D341Med (cell line): ENCODE data around the gene GLRA1.
"Not testable (repeated sequence)": the region's sequence is repeated elsewhere in the genome, so short reads cannot be mapped to it uniquely, and the experiment has no call there.

Experiments used
- DNase-seq: peaks from one replicate; pipeline ENCODE4 v3.0.0; 2012; ENCODE audit warnings: low spot score

The GLRA1 gene

GRCh38 chr5:151913425-151913824 is 11.2 kb downstream of the GLRA1 start:
- DNase-seq, result no peak

- DNase-seq, result no peak
These were observed 12.3 kb downstream of the GLRA1 start for GRCh38 chr5:151912360-151912759.

GRCh38 chr5:151911011-151911410 is 13.6 kb downstream of the GLRA1 start:
- no peak for DNase-seq

- no peak for DNase-seq
These were observed 15.0 kb downstream of the GLRA1 start for GRCh38 chr5:151909628-151910027.

- DNase-seq, result no peak
These were observed 18.4 kb downstream of the GLRA1 start for GRCh38 chr5:151906246-151906645.

GRCh38 chr5:151905557-151905961 is 19.1 kb downstream of the GLRA1 start:
- DNase-seq, result no peak

GRCh38 chr5:151904909-151905308 is 19.7 kb downstream of the GLRA1 start:
- no peak for DNase-seq

GRCh38 chr5:151904127-151904526 is 20.5 kb downstream of the GLRA1 start:
- no peak for DNase-seq

- DNase-seq, result no peak
These were observed 21.4 kb downstream of the GLRA1 start for GRCh38 chr5:151903243-151903653.

GRCh38 chr5:151902215-151902614 is 22.4 kb downstream of the GLRA1 start:
- no peak for DNase-seq

GRCh38 chr5:151901611-151902010 is 23.0 kb downstream of the GLRA1 start:
- DNase-seq, result no peak

- DNase-seq, result no peak
These were observed 23.8 kb downstream of the GLRA1 start for GRCh38 chr5:151900891-151901290.

GRCh38 chr5:151899399-151899798 is 25.3 kb downstream of the GLRA1 start:
- DNase-seq, result no peak

GRCh38 chr5:151897896-151898295 is 26.8 kb downstream of the GLRA1 start:
- no peak for DNase-seq

- DNase-seq, result no peak
These were observed 27.6 kb downstream of the GLRA1 start for GRCh38 chr5:151897020-151897552.

- DNase-seq, result no peak
These were observed 28.5 kb downstream of the GLRA1 start for GRCh38 chr5:151896031-151896691.

GRCh38 chr5:151895660-151896030 is 29.0 kb downstream of the GLRA1 start:
- DNase-seq, result no peak

GRCh38 chr5:151893485-151893884 is 31.2 kb downstream of the GLRA1 start:
- DNase-seq, result not testable (repeated sequence)

- DNase-seq, result no peak
These were observed 32.3 kb downstream of the GLRA1 start for GRCh38 chr5:151892393-151892792.

GRCh38 chr5:151890299-151890698 is 34.4 kb downstream of the GLRA1 start:
- no peak for DNase-seq

GRCh38 chr5:151889614-151890013 is 35.0 kb downstream of the GLRA1 start:
- no peak for DNase-seq

- no peak for DNase-seq
These were observed 37.9 kb downstream of the GLRA1 start for GRCh38 chr5:151886546-151887275.

GRCh38 chr5:151885138-151885908 is 39.3 kb downstream of the GLRA1 start:
- DNase-seq, result no peak
